ENCODE results near the gene TEX11. TPM values are rescaled to one million over a fixed set of nuclear protein-coding genes. Genes with fewer than 3 reads are reported as not detected.

TEX11 gene
- total RNA-seq, 1 donor from 2014 or later: not detected

GRCh38 chrX:70621743-70622142 is 286.8 kb downstream of the TEX11 start:
- no peak for TF ChIP-seq CTCF (IDR thresholded peaks at IDR 0.05; ENCODE audit: insufficient read depth, low read depth, low read length)
- TF ChIP-seq EZH2 (IDR thresholded peaks at IDR 0.05; ENCODE audit: insufficient read depth, low read length): no peak
- no peaks in the 10 kb centered on the region for H3K79me2 ChIP-seq (ENCODE audit: insufficient read depth, low read length)
- no peak overlapping the region for H3K27ac ChIP-seq (ENCODE audit: low read depth, low read length)
- no peaks in the 10 kb centered on the region for H3K4me1 ChIP-seq (ENCODE audit: insufficient read depth, low read length)
- FAIRE-seq: no peak
- no peaks in the 10 kb centered on the region for H3K36me3 Mint-ChIP-seq (ENCODE audit: low read depth, unreplicated experiment)
- no peak overlapping the region for H3K27ac Mint-ChIP-seq (ENCODE audit: unreplicated experiment)
- H3K27me3 ChIP-seq (ENCODE audit: insufficient read depth, low read length): no peaks in the 10 kb centered on the region
- H2AFZ ChIP-seq (ENCODE audit: low read depth, low read length): no peak overlapping the region
- H3K4me3 Mint-ChIP-seq (ENCODE audit: unreplicated experiment): no peak overlapping the region
- H4K20me1 ChIP-seq (ENCODE audit: insufficient read depth, low read length): no peaks in the 10 kb centered on the region
- H3K4me2 ChIP-seq (ENCODE audit: low read length): no peak overlapping the region
- H3K36me3 ChIP-seq (ENCODE audit: insufficient read depth, low read length): no peaks in the 10 kb centered on the region
- H3K27me3 Mint-ChIP-seq (ENCODE audit: low read depth, unreplicated experiment): no peaks in the 10 kb centered on the region
- no peak overlapping the region for H3K9ac ChIP-seq (ENCODE audit: low read length)
- H3K4me1 Mint-ChIP-seq (ENCODE audit: low read depth, unreplicated experiment): no peaks in the 10 kb centered on the region
- no peak for DNase-seq (ENCODE audit: low read depth)
- no peak overlapping the region for H3K4me3 ChIP-seq (ENCODE audit: insufficient read depth, low read depth, low read length)
- no peaks in the 10 kb centered on the region for H3K9me3 Mint-ChIP-seq (ENCODE audit: unreplicated experiment)
- H3K9me3 ChIP-seq (ENCODE audit: insufficient read depth, low read depth, low read length): no peaks in the 10 kb centered on the region

- no peak overlapping the region for H3K4me3 Mint-ChIP-seq (ENCODE audit: unreplicated experiment)
- H3K36me3 Mint-ChIP-seq (ENCODE audit: low read depth, unreplicated experiment): no peaks in the 10 kb centered on the region
- no peak overlapping the region for H3K4me2 ChIP-seq (ENCODE audit: low read length)
- H3K4me1 ChIP-seq (ENCODE audit: insufficient read depth, low read length): no peaks in the 10 kb centered on the region
- no peaks in the 10 kb centered on the region for H3K36me3 ChIP-seq (ENCODE audit: insufficient read depth, low read length)
- H3K4me3 ChIP-seq (ENCODE audit: insufficient read depth, low read depth, low read length): no peak overlapping the region
- H3K27ac ChIP-seq (ENCODE audit: low read depth, low read length): no peak overlapping the region
- H2AFZ ChIP-seq (ENCODE audit: low read depth, low read length): no peak overlapping the region
- no peaks in the 10 kb centered on the region for H3K9me3 Mint-ChIP-seq (ENCODE audit: unreplicated experiment)
- H3K27me3 Mint-ChIP-seq (ENCODE audit: low read depth, unreplicated experiment): no peaks in the 10 kb centered on the region
- H3K9ac ChIP-seq (ENCODE audit: low read length): no peak overlapping the region
- FAIRE-seq (no peak), DNase-seq (ENCODE audit: low read depth) (no peak)
- H3K4me1 Mint-ChIP-seq (ENCODE audit: low read depth, unreplicated experiment): no peaks in the 10 kb centered on the region
- no peaks in the 10 kb centered on the region for H4K20me1 ChIP-seq (ENCODE audit: insufficient read depth, low read length)
- H3K27ac Mint-ChIP-seq (ENCODE audit: unreplicated experiment): no peak overlapping the region
- no peaks in the 10 kb centered on the region for H3K27me3 ChIP-seq (ENCODE audit: insufficient read depth, low read length)
- no peaks in the 10 kb centered on the region for H3K79me2 ChIP-seq (ENCODE audit: insufficient read depth, low read length)
- no peak for TF ChIP-seq CTCF (IDR thresholded peaks at IDR 0.05; ENCODE audit: insufficient read depth, low read depth, low read length)
- no peak for TF ChIP-seq EZH2 (IDR thresholded peaks at IDR 0.05; ENCODE audit: insufficient read depth, low read length)
- no peaks in the 10 kb centered on the region for H3K9me3 ChIP-seq (ENCODE audit: insufficient read depth, low read depth, low read length)
Observed at GRCh38 chrX:70618467-70618866, 290.0 kb downstream of the TEX11 start.

GRCh38 chrX:70613295-70613694 is 295.2 kb downstream of the TEX11 start:
- DNase-seq (ENCODE audit: low read depth): no peak
- H3K4me3 ChIP-seq (ENCODE audit: insufficient read depth, low read depth, low read length): no peak overlapping the region

More at GRCh38 chrX:70613295-70613694, 295.2 kb downstream of the TEX11 start:
- H4K20me1 ChIP-seq (ENCODE audit: insufficient read depth, low read length): no peaks in the 10 kb centered on the region
- H3K4me1 ChIP-seq (ENCODE audit: insufficient read depth, low read length): no peaks in the 10 kb centered on the region
- TF ChIP-seq EZH2 (IDR thresholded peaks at IDR 0.05; ENCODE audit: insufficient read depth, low read length) (no peak), CTCF (IDR thresholded peaks at IDR 0.05; ENCODE audit: insufficient read depth, low read depth, low read length) (no peak)
- no peaks in the 10 kb centered on the region for H3K79me2 ChIP-seq (ENCODE audit: insufficient read depth, low read length)
- no peaks in the 10 kb centered on the region for H3K9me3 ChIP-seq (ENCODE audit: insufficient read depth, low read depth, low read length)
- H3K9ac ChIP-seq (ENCODE audit: low read length): no peak overlapping the region
- no peak overlapping the region for H2AFZ ChIP-seq (ENCODE audit: low read depth, low read length)
- no peak overlapping the region for H3K27ac Mint-ChIP-seq (ENCODE audit: unreplicated experiment)
- H3K27ac ChIP-seq (ENCODE audit: low read depth, low read length): no peak overlapping the region
- H3K27me3 ChIP-seq (ENCODE audit: insufficient read depth, low read length): no peaks in the 10 kb centered on the region
- no peak overlapping the region for H3K4me2 ChIP-seq (ENCODE audit: low read length)
- FAIRE-seq: no peak
- H3K4me1 Mint-ChIP-seq (ENCODE audit: low read depth, unreplicated experiment): peaks cover 2% of the 10 kb centered on the region
- H3K36me3 Mint-ChIP-seq (ENCODE audit: low read depth, unreplicated experiment): no peaks in the 10 kb centered on the region
- H3K27me3 Mint-ChIP-seq (ENCODE audit: low read depth, unreplicated experiment): no peaks in the 10 kb centered on the region
- no peak overlapping the region for H3K4me3 Mint-ChIP-seq (ENCODE audit: unreplicated experiment)
- no peaks in the 10 kb centered on the region for H3K36me3 ChIP-seq (ENCODE audit: insufficient read depth, low read length)
- H3K9me3 Mint-ChIP-seq (ENCODE audit: unreplicated experiment): no peaks in the 10 kb centered on the region

All from astrocyte (in vitro differentiated cells and primary cell).